ENCODE measurements around the gene KRTAP10-12.

DNA sequence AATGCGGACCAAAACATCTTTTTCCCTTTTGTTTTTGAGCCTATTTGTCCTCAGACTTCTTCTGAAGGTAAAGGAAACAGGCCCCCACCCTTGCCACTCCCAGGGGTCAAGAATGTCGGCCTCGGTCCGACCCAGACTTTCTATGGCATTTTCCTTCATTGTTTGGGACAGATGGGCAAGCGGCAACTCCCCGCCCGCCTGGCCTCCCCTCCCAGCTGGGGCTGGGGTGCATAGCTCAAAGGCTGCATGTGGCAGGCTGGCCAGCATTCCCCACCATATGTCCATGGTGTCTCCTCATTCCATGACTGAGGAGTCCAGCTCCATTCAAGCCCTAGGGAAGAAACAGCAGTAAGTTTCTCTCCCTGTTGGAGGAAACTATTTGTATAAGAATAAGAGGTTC lies 43.8 kb downstream of the KRTAP10-12 start:
- TF ChIP-seq, protein P1, sequence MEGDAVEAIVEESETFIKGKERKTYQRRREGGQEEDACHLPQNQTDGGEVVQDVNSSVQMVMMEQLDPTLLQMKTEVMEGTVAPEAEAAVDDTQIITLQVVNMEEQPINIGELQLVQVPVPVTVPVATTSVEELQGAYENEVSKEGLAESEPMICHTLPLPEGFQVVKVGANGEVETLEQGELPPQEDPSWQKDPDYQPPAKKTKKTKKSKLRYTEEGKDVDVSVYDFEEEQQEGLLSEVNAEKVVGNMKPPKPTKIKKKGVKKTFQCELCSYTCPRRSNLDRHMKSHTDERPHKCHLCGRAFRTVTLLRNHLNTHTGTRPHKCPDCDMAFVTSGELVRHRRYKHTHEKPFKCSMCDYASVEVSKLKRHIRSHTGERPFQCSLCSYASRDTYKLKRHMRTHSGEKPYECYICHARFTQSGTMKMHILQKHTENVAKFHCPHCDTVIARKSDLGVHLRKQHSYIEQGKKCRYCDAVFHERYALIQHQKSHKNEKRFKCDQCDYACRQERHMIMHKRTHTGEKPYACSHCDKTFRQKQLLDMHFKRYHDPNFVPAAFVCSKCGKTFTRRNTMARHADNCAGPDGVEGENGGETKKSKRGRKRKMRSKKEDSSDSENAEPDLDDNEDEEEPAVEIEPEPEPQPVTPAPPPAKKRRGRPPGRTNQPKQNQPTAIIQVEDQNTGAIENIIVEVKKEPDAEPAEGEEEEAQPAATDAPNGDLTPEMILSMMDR (IDR thresholded peaks at IDR 0.05), result no peak
- TF ChIP-seq POLR2A (IDR thresholded peaks at IDR 0.05), result no peak
- TF ChIP-seq EP300 (IDR thresholded peaks at IDR 0.05), result no peak

Measured in tibial nerve (tissue), 4 donors.